CD4-positive, alpha-beta T cell treated with Interleukin-12 subunit alpha and Interleukin-12 subunit beta, for 1 hour (primary cell): ENCODE results near the gene IL20.

Experiments
- DNase-seq: peaks from one replicate; pipeline ENCODE4 v3.0.0-alpha.2; 2020

IL20 gene

DNA sequence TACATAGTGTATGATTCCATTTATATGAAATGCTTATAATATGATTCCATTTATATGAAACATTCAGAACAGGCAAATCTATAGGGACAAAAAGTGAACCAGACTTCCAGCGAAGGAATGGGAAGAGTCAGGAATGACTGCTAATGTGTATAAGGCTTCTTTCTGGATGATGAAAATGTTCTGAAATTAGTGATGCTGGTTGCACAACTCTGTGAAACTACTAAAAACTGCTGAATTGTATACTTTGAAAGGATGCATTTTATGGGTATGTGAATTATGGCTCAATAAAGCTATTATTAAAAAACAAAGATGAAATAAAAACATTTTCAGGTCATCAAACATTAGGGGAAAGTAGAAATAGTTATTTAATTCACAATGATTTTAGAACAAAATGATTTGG is 17.7 kb downstream of the IL20 start:
- DNase-seq = no peak

DNA sequence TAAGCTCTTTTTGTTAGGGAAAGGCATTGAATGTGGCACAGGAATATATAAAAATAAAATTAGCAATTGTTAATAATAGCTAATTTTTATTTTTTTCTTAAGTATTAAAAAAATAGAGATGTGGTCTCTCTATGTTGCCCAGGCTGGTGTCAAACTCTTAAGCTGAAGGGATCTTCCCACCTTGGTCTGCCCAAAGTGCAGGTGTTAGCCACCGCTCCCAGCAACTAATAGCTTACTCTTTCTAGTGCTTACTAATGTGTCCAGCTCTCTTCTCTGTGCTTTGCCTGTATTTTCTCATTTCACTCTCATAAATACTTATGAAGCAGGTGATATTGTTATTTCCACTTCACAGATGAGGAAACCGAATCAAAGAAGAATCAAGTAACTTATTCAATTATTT is 18.5 kb downstream of the IL20 start:
- no peak for DNase-seq

DNA sequence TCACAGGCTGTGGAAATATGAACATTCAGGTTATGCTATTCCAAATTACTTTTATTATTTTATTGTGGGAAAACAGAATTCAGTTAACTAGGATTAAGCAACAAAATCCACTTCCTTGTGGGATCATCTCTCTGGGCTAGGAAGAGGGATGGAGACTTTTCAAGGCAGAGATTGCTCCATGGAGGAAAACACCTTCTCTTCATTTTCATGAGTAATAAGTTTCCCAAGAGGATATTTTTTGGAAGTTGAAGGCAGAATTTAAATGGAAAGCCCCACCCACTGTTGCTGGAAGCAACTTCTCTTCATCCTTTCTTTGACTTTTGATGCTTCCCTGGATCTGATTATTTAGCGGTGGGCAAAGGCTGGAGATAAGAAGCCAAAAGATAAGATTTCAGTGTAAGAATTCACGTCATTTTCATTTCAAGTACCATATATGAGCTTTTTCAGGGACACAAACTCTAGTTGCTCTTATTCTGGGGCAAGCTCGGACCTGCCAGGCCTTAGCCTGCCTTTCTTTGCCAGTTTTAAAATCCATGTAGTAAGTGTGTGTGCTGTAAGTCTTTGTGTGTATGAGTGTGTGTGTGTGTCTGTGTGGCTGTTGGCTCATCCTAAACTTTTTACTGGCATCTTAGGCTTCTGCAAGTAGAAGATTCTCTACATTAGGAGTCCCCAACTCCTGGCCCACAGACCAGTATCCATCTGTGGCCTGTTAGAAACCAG is 20.1 kb downstream of the IL20 start:
- DNase-seq = no peak

DNA sequence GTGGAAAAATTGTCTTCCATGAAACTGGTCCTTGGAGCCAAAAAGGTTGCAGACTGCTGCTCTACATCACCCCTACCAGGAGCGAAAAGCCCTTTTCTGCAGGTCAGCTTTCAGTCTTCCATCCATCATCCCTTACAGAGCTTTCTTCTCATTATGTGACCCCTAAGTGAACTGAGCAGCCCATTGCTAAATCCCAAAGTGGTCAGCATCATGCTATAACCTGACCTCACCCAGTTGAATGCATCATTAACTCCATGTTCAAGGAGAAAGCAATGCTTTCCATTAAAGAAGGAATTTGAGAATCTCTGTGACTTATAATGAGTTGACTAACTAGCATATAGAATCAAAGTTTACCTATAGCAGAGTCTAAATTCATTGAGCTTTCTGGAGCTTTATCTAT is 21.4 kb downstream of the IL20 start:
- DNase-seq = no peak

DNA sequence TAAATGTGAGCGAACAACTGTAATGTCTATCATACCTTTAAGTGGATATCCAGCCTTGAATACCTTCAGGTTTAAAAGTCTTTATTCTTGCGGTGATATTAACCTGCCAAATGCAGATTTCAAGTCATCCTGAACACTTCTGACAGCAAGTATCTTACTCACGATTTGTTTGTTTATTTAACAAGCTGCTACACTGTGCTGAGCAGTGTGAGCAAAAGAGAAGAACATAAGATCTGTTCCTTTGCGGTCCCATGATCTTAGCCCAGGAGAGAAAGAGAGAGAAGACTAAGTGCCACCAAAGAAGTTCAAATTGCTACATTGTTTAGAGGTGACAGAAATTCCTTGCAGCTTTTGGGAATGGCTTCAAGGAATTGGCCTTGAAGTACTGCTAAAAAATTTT is 22.3 kb downstream of the IL20 start:
- DNase-seq = no peak

DNA sequence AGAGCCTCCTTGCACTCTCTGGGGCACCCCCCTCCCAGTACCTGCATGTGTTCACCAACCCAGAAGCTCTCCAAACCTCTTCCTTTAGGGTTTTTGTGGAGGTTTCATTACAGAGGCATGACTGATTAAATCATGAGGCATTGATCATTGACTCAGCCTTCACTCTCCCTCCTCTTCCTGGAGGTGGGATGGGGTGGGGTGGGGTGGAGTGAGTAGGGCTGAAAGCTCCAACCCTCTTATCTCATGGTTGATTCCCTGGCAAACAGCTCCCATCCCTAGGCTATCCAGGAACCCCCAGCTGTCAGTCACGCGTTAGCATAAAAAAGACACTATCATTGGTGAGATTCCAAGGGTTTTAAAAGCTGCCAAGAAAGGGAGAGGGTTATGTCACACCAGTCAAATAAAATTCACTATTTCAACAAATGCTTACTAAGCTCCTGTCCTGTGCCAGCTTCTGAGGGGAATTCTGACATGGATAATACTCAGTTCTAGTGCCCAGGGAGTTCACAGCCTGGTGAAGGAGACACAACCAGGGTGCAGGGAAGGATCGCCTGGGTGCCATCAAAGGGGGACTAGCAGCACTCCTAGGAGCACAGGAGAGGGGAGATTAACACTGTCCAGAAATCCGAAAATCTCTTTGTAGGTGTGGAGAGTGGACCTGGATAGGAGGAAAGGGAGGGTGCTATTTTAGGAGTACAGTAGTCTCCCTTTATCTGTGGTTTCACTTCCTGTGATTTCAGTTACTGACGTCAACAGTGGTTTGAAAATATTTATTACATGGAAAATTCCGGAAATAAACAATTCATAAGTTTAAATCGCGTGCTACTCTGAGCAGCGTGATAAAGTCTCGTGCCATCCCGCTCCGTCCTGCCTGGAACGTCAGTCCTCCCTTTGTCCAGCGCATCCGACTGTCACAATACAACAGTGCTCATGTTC is 25.0 kb downstream of the IL20 start:
- no peak for DNase-seq

DNA sequence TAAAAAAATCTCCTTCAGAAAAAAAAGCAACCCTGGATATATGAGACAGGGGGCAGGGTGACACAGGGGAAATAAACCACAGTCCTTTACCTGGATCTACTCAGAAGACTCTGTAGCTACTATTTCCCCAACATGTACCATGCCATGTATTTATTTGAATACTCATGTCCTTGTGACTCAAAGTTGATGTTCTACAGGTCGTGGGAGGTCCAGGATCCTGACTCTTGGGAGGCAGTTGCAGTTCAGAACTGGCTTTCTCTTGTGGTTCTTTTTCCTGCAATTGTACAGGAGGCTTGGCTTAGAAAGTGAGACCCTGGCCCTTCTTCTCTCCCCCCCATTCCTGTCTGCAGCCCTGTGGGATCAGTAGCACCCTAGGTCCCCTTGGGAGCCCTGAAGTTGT is 26.0 kb downstream of the IL20 start:
- no peak for DNase-seq

DNA sequence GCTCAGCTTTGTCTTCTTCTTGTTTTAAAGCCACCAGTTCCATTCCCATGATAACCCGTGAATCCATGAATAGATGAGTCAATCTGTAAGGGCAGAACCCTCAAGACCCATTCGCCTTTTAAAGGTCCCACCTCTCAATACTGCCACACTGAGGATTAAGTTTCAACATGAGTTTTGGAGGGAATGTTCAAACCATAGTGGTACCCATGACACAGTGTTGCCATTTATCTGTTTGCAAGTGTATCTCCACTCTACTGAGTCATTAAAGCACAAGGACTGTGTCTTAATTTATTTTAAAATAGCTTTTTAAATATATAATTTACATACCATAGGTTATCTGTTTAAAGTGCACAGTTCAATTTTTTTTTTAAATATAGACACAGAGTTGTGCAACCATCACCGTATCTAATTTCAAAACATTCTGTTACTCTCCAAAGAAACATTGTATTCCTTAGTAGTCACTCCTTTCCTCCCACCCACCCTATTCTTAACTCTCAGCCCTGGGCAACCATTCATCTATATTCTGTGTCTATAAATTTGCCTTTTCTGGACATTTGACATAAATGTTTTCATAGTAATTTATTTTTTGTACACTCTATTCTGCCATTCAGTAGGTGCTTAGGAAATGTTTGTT is 27.0 kb downstream of the IL20 start:
- no peak for DNase-seq

DNA sequence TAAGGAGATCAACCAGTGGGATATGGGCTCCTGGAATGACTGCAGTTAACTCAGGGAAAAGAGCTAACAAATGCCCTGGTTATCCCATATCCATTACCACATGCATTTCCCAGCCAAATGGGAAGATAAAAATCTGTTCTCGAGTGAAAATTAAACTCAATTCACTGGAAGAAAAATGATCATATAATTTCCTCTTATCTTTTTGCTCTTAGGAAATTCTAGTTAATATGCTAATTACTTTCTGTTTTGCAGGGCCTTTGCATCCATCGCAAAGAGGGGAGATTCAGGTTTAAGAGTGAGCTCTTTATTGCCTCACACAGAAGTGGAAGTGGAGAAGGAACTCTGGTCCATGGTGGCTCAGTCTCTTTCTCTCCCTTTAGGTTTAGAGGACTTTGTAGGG is 28.0 kb downstream of the IL20 start:
- DNase-seq = no peak

DNA sequence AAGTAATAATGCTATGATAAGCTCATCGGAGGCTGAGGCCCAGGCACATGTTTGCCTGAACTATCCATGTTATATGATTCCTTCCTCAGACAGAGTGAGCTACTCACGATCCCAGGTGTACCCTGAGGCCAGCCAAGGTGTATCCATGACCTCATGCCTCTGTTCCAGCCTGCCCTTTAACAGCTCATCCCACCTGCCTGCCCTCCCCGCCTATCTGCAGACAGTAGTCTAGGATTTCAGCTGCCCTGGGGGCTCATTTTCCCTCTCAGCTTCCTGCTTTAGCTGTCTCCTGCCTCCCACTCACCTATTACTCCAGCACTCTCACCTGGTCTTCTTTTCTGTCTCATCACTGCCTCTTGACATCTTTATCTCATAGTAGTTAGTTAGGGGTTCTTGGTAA is 29.9 kb downstream of the IL20 start:
- no peak for DNase-seq

DNA sequence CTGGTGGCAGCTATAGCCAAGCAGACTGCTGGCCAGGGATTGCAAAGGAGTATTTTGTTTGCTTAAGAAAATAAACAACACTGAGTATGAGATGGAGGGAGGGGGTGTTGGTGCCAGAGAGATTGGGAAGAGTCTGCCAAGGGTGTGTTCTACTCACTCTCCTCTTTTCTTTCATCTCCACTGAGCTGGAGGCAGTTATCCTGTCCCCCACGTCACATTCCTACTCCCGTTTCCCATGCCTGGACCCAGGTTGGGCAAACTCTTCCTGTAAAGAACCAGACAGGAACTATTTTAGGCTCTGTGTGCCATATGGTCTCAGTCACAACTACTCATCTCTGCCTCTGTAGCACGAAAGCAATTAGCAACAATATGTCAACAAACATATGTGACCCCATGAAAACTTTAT is 30.4 kb downstream of the IL20 start:
- no peak for DNase-seq

DNA sequence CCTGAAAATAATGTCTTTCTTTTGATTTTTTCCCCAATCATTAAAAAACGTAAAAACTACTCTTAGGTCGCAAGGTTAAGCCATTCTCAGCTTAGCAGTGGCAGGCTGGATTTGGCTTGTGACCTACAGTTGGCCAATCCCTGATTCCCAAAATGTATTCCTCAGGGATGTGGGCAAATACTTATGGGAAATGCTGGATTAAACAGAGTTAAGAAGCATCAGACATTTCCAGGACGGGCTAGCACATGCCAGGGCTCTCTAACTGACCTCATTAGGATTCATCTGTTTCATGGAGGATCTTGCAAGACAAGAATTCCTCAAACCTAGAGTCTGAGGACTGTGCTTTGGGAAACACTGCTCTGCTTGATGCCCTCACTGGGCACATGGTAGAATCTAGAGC is 30.8 kb downstream of the IL20 start:
- no peak for DNase-seq

DNA sequence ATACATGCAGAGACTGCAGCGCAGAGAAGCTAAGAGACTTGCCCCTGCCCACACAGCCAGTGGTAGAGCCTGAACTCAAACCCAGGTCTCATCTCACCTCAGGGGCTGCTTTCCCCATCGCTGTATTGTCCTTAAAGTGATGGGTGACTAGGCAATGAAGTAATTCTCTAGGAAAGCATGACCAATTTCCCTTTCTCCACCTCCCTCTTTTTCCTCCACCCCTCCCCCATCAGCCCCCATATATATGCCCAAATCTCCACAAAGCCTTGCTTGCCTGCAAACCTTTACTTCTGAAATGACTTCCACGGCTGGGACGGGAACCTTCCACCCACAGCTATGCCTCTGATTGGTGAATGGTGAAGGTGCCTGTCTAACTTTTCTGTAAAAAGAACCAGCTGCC is 31.8 kb downstream of the IL20 start, which contains the start of gene IL24:
IL24 (plus strand) TSS at position 269 of the 400 bp plus-strand sequence. CDS start 390 bp downstream, outside the sequence.
- DNase-seq = no peak

DNA sequence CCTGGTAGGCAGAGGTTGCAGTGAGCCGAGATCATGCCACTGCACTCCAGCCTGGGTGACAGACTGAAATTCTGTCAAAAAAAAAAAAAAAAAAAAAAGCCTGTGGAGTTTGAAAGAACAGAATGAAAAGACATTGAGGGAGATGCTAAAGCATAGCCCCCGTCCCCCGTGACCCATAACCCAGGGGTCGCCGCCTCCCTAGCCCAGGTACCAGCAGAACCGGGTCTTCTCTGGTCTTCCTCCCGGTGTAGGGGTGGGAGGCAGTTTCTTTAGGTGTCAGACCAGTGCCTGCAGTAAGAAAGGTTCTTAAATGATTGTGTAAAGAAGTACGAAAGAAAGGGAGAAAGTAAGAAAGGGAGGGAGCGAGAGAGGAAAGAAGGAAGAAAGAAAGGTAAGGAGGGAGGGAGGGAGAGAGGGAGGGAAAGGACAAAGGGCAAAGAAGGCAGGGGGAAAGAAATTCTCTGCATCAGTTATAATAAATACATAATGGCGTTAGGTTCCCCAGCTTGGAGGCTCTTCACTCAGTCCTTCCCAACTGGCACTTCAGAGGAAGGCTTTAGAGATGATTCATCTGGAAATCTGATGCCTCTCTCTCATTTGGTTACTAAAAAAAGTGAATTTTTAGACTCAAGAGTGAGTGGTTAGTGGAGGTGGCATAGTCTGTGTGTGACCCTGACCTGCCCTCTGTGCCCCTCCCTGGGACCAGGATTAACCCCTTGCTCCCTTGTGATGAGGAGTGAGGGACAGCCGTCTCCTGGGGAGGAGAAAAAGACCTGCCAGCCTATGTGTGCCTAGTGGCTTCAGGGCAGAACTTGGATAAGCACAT is 32.9 kb downstream of the IL20 start:
- DNase-seq = no peak

DNA sequence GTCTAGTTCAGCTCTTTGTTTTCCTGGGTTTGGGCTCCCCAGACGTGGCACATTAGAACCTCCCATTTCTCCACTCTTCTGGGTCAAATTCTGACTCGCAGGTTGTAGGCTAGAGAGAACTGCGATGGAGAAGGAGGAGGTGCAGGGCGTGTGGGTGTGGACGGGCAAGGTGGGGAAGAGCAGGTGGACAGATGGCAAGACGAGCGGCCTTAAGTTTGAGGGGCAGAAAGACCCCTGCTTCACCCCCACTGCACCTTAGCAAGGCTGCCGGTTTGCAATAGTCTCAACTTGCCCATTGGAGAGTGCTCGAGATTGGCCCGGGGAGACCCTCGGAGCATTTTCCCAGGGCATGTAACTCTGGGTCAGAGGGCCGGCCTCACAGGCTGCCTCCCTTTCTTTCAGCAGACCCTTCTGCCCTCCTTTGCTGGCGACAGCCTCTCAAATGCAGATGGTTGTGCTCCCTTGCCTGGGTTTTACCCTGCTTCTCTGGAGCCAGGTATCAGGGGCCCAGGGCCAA is 33.5 kb downstream of the IL20 start:
- DNase-seq = no peak

DNA sequence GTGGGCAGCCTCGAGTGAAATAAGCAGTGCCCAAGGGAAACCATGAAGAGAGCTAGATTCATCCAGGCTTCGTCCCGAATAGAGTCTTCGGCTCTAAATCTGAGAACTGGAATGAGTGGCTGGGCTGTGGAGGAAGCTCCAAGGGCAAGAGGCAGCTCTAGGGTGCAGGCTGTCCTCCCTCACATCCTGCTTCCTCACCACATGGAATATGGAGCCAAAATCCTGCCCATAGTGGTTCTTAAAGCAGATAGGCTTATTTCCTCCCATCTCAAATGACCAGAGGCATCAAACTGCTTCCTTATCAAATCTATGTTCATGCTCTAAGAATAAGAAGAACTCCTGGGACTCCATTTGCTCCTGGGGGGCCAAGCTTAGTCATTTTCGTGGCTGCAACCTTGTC is 34.3 kb downstream of the IL20 start:
- DNase-seq = no peak

DNA sequence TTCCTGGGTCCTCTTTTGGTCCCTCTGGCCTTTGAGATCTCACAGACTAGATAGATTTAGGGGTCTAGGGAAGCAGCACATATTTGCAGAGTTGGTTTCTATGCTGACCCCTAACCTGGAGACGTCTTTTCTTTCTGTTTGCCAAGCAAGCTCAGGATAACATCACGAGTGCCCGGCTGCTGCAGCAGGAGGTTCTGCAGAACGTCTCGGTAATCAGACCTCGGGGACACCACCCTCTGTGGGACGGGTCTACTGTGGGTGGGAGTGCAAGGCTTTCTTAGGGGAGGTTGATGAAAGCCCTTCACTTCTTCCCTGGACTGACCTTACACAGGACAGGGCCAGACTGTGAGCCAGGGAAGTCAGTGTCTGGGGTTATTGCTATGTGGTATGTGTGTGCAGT is 34.7 kb downstream of the IL20 start:
- no peak for DNase-seq

DNA sequence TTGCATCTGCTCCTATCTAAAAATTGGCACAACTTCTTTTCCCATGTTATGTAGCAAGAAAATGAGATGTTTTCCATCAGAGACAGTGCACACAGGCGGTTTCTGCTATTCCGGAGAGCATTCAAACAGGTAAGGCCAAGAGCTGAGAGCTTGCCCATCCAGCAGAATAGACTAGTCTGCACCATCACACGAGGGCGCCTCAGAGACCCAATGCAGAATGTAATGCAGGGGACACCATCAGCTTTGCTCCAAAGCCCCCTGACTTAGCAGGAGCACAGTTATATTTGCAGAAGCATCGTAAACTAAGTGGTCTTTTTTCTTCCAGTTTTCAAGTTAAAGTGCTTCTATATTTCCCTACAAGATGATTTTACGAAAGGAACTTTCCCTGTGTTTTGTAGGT is 36.5 kb downstream of the IL20 start:
- DNase-seq = no peak

DNA sequence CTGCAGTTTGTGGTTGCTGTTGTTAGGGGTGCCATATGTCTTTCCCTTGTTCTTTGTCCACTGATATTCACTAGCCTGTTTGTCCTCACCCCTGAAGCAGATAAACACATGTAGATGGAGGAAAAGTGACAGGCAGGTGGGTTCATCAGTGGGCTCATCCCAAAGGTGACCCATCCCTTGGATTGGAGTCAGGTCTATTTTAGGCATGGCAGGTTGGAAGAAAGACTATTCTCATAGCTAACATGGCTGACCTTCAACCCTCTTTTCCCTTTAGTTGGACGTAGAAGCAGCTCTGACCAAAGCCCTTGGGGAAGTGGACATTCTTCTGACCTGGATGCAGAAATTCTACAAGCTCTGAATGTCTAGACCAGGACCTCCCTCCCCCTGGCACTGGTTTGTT is 37.3 kb downstream of the IL20 start:
- no peak for DNase-seq

DNA sequence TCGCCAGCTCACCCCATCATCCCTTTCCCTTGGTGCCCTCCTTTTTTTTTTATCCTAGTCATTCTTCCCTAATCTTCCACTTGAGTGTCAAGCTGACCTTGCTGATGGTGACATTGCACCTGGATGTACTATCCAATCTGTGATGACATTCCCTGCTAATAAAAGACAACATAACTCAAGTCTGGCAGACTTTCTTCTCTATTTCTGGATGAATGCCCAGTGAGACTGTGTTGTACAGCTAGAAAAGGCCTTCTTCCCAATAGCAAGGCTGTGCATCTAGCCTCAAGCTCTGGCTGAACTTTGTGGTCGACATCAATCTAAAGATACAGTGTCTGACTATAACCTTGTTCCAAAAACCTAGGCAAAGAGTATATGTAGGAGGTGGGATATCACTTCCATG is 38.3 kb downstream of the IL20 start:
- no peak for DNase-seq

DNA sequence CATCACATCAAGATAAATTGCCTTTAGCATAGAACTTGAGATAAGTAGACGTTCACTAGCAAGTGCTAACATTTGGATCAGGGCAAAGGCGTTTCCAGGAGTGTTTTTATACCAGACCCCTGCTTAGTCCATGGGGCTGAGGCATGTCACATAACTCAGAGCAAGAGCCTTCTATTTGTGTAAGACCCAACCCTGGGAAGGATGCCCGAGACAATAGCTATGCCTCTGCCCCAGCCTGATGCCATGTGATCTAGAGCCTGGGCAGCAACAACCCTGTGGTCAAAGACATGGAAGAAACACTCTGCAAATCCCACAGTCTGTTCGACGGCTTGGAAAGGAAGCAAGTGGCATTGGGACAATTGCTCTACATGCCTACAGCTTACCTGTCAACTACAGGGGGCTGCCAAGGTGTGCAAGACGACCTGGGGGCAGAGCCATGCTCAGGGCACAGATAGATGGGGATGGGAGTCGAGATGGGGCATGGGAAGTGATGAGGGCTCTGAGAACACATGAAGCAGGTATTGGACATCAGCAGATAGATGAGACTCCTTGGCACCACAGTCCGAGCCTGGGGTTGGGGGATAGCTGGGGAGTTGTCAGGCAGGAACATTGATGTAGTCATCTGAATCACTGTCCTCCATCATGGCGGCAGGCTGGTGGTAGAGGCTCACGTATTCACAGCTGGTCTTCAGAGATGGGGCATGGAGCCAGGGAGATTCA is 39.2 kb downstream of the IL20 start:
- DNase-seq = no peak
